Upper lobe of left lung (tissue), 6 donors: ENCODE results near the gene CFAP100. TPM values are rescaled to one million over a fixed set of nuclear protein-coding genes. Genes with fewer than 3 reads are reported as not detected.

Source experiments
- ATAC-seq, 2 donors: fragments of 200-7000 bp; cut with Tn5 transposase; one replicate each; pipeline ENCODE4 v1.9.1; 2022; ENCODE audit warnings: mild to moderate bottlenecking in 2 of 2, moderate library complexity in 2 of 2; ENCODE audit not compliant: low FRiP score in 2 of 2
- DNase-seq, 2 donors: peaks; one replicate each; pipeline ENCODE4 v3.0.0-alpha.2; 2019 to 2020
- H3K27ac ChIP-seq, 4 donors: fragments of 200-600 bp; sonication (generic); one replicate each; pipeline ENCODE4 v1.5.1; 2016 to 2019
- H3K27me3 ChIP-seq, 4 donors: fragments of 200-600 bp; sonication (generic); one replicate each; pipeline ENCODE4 v1.5.1; 2017 to 2019
- H3K36me3 ChIP-seq, 4 donors: fragments of 200-600 bp; sonication (generic); one replicate each; pipeline ENCODE4 v1.5.1; 2016 to 2019
- H3K4me1 ChIP-seq, 4 donors: fragments of 200-600 bp; sonication (generic); one replicate each; pipeline ENCODE4 v1.5.1; 2018 to 2019
- H3K4me3 ChIP-seq, 4 donors: fragments of 200-600 bp; sonication (generic); one replicate each; pipeline ENCODE4 v1.5.1; 2017 to 2019; ENCODE audit warnings: mild to moderate bottlenecking in 2 of 4, moderate library complexity in 1 of 4
- H3K9me3 ChIP-seq, 4 donors: fragments of 200-600 bp; sonication (generic); one replicate each; pipeline ENCODE4 v1.5.1; 2018 to 2019
- EP300 ChIP-seq, 4 donors: sonication (generic); formaldehyde crosslinking; IDR thresholded peaks; one replicate each; pipeline ENCODE4 v1.5.1; 2017; ENCODE audit warnings: antibody characterized with exemption in 4 of 4, control low read depth in 2 of 4
- POLR2A ChIP-seq, 4 donors: fragments of 450-650 bp; IDR thresholded peaks; one replicate each; pipeline ENCODE4 v1.5.1; 2016 to 2017; ENCODE audit warnings: antibody characterized with exemption in 4 of 4, mild to moderate bottlenecking in 2 of 4
- POLR2AphosphoS5 ChIP-seq, 2 donors: sonication (generic); formaldehyde crosslinking; IDR thresholded peaks; one replicate each; pipeline ENCODE4 v1.5.1; 2017; ENCODE audit warnings: antibody characterized with exemption in 2 of 2
- WGBS, 2 donors: methylation state at CpG; one replicate each; pipeline ENCODE4 v1.1.5; 2017 to 2018; 5-methylcytosine and 5-hydroxymethylcytosine counted together
- total RNA-seq, 6 donors: library from RNA; depleted of rRNA in 4 of 6; stranded (reverse); fragments of >200 nt in 4 of 6; gene quantifications; one replicate each; pipeline versions ENCODE4 v1.1.0 to v1.2.1, GENCODE V29; 2016 to 2021
- TF ChIP-seq, protein P1 (sequence below), 6 experiments: fragments of 450-650 bp in 4 of 6; fragments of 200-600 bp in 2 of 6; sonication (generic) in 2 of 6; IDR thresholded peaks; one replicate each; pipeline ENCODE4 v1.5.1; 2016 to 2019; ENCODE audit warnings: antibody characterized with exemption in 6 of 6
- donor health status: DM: no; HTN: no; CAD: no; lungs with moderate emphysema.
- donor health status: DM: no; HTN: yes; CAD: no; lungs with severe emphysema.

The CFAP100 gene
- total RNA-seq, 6 donors from 2014 or later = 0.09 to 57.9 (median 21.6) TPM

DNA sequence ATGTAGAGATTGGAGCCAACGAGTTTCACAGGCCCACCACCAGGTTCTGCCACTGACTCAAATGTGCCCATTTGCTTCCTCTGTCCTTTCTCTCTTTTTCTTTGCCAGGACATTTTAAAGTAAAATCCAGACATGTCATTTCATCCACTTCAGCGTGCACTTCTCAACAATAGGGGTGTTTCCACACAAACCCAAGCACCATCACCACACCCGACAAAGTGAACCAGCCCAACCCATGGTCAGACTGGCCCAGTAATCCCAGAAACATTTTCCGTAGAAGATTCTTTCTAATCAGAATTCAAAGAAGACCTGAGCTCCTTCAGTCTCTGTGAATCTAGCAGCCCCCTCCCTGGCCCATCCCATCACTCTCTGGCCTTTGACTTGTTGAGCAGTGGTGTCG is 13.4 kb downstream of the CFAP100 start:
- TF ChIP-seq EP300 (IDR thresholded peaks at IDR 0.05) (no peak), POLR2A (IDR thresholded peaks at IDR 0.05) (no peak), POLR2AphosphoS5 (IDR thresholded peaks at IDR 0.05) (no peak)
- TF ChIP-seq, protein P1, sequence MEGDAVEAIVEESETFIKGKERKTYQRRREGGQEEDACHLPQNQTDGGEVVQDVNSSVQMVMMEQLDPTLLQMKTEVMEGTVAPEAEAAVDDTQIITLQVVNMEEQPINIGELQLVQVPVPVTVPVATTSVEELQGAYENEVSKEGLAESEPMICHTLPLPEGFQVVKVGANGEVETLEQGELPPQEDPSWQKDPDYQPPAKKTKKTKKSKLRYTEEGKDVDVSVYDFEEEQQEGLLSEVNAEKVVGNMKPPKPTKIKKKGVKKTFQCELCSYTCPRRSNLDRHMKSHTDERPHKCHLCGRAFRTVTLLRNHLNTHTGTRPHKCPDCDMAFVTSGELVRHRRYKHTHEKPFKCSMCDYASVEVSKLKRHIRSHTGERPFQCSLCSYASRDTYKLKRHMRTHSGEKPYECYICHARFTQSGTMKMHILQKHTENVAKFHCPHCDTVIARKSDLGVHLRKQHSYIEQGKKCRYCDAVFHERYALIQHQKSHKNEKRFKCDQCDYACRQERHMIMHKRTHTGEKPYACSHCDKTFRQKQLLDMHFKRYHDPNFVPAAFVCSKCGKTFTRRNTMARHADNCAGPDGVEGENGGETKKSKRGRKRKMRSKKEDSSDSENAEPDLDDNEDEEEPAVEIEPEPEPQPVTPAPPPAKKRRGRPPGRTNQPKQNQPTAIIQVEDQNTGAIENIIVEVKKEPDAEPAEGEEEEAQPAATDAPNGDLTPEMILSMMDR (IDR thresholded peaks at IDR 0.05) = no peak
- 71 to 85% methylated on average over 5 of the region's 5 CpGs for WGBS, 2 donors

GRCh38 chr3:126412841-126413692 is 18.4 kb downstream of the CFAP100 start:
- Histone ChIP-seq H3K27me3 (peaks cover 0 to 15% (median 4%) of the 10 kb centered on the region in 4 donors), H3K4me1 (no peaks in the 10 kb centered on the region), H3K4me3 (no peak overlapping the region), H3K36me3 (no peaks in the 10 kb centered on the region), H3K27ac (no peak overlapping the region), H3K9me3 (no peaks in the 10 kb centered on the region)
- DNase-seq (no peak), ATAC-seq (no peak)
- TF ChIP-seq POLR2AphosphoS5 (IDR thresholded peaks at IDR 0.05) (no peak), EP300 (IDR thresholded peaks at IDR 0.05) (no peak), POLR2A (IDR thresholded peaks at IDR 0.05) (no peak)
- TF ChIP-seq, protein P1 (IDR thresholded peaks at IDR 0.05) = no peak
- 86 to 93% methylated on average over 5 to 6 of the region's 6 CpGs for WGBS, 2 donors

More for the DNA sequence above, 13.4 kb downstream of the CFAP100 start:
- H3K4me1 ChIP-seq = no peaks in the 10 kb centered on the region
- no peaks in the 10 kb centered on the region for H3K9me3 ChIP-seq
- no peaks in the 10 kb centered on the region for H3K36me3 ChIP-seq
- DNase-seq (no peak), ATAC-seq (no peak)
- no peak overlapping the region for H3K4me3 ChIP-seq
- H3K27me3 ChIP-seq = no peaks in the 10 kb centered on the region
- H3K27ac ChIP-seq = no peak overlapping the region

DNA sequence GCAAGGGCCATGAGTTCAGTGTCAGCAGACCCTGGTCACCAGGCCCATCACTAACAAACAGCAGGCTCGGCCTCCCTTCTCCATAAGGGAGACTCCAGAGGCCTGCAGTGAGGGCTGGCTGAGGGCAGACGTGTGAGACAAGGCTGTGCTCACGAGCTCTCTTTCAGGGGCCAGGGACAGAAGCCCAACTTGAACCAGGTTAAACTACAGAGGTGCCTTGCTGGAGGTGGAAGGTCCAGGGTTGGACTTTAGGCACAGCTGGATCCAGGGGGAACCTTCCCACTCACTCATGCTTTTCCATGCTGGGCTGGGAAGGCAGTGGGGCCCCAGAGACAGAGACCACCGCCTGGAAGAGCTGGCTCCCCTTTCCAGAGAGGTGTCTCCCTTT is 19.0 kb downstream of the CFAP100 start:
- Histone ChIP-seq H3K36me3 (no peaks in the 10 kb centered on the region), H3K9me3 (no peaks in the 10 kb centered on the region), H3K27ac (no peak overlapping the region), H3K27me3 (peaks cover 0 to 15% (median 4%) of the 10 kb centered on the region in 4 donors), H3K4me1 (no peaks in the 10 kb centered on the region), H3K4me3 (no peak overlapping the region)
- DNase-seq (no peak), ATAC-seq (no peak)
- TF ChIP-seq, protein P1 (IDR thresholded peaks at IDR 0.05) = no peak
- TF ChIP-seq POLR2AphosphoS5 (IDR thresholded peaks at IDR 0.05) (no peak), EP300 (IDR thresholded peaks at IDR 0.05) (no peak), POLR2A (IDR thresholded peaks at IDR 0.05) (no peak)
- 67 to 70% methylated on average over 1 to 4 of the region's 4 CpGs for WGBS, 2 donors

DNA sequence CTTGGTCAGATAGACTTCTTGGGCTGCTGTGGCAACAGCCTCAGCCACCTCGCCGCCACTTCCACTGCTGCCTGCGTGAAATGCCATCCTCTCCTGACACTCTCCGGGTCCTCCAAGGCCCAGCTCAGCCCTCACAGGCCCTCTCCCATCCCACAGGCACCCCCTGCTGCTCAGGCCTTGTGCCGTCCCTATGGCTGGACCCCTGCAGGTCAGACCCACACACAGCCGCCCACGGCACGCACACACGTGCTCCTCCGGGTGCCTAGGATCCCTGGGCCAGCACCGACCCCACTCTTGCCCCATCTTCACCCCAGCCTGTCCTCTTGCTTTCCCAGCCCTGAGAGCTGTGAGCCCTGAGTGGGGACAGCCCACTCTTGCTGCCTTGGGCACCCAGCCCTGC is 19.7 kb downstream of the CFAP100 start:
- TF ChIP-seq POLR2A (IDR thresholded peaks at IDR 0.05) (no peak), POLR2AphosphoS5 (IDR thresholded peaks at IDR 0.05) (no peak)
- TF ChIP-seq, protein P1 (IDR thresholded peaks at IDR 0.05) = no peak
- peak in 1 of 2 donors; percentile 60 for DNase-seq
- no peaks in the 10 kb centered on the region for H3K4me1 ChIP-seq
- peaks cover 0 to 15% (median 4%) of the 10 kb centered on the region in 4 donors for H3K27me3 ChIP-seq
- no peak overlapping the region for H3K4me3 ChIP-seq
- no peaks in the 10 kb centered on the region for H3K9me3 ChIP-seq
- H3K36me3 ChIP-seq = no peaks in the 10 kb centered on the region
- no peak for ATAC-seq
- WGBS, 2 donors = 90 to 91% methylated on average over 10 to 11 of the region's 11 CpGs
- no peak overlapping the region for H3K27ac ChIP-seq
